Vagina (tissue), 2 donors: Measurements from ENCODE around the gene SGSM1. TPM values are rescaled to one million over a fixed set of nuclear protein-coding genes. Genes with fewer than 3 reads are reported as not detected.

Experiments
- DNase-seq, 2 donors: peaks; one replicate each; pipeline ENCODE4 v3.0.0-alpha.2; 2017; ENCODE audit errors: extremely low spot score in 2 of 2
- H3K27ac ChIP-seq: fragments of 200-600 bp; sonication (generic); one replicate; pipeline ENCODE4 v1.5.1; 2019
- H3K27me3 ChIP-seq: fragments of 200-600 bp; sonication (generic); one replicate; pipeline ENCODE4 v1.5.1; 2019
- H3K36me3 ChIP-seq, 2 donors: fragments of 200-600 bp; sonication (generic); one replicate each; pipeline ENCODE4 v1.5.1; 2017 to 2019
- H3K4me1 ChIP-seq: fragments of 200-600 bp; sonication (generic); one replicate; pipeline ENCODE4 v1.5.1; 2019
- H3K4me3 ChIP-seq, 2 donors: fragments of 200-600 bp; sonication (generic); 1 replicate in 1 of 2; 2 replicates in 1 of 2; pipeline ENCODE4 v1.5.1; 2016 to 2019
- H3K9me3 ChIP-seq: fragments of 200-600 bp; sonication (generic); one replicate; pipeline ENCODE4 v1.5.1; 2019
- POLR2A ChIP-seq, 2 donors: fragments of 450-650 bp; IDR thresholded peaks; one replicate each; pipeline ENCODE4 v1.6.1; 2017; ENCODE audit warnings: antibody characterized with exemption in 2 of 2, mild to moderate bottlenecking in 2 of 2, moderate library complexity in 2 of 2
- POLR2AphosphoS5 ChIP-seq, 2 donors: sonication (generic); formaldehyde crosslinking; IDR thresholded peaks; one replicate each; pipeline ENCODE4 v1.9.0; 2017; ENCODE audit warnings: antibody characterized with exemption in 2 of 2, mild to moderate bottlenecking in 2 of 2, low read depth in 1 of 2; ENCODE audit not compliant: insufficient read depth in 1 of 2
- intact Hi-C: fragments of 100-400 bp; cut with DNase I; formaldehyde crosslinking; loops from one replicate; pipeline ENCODE4 v1.15.1; 2023
- total RNA-seq: library from RNA; depleted of rRNA; stranded (reverse); fragments of >200 nt; gene quantifications from one replicate; pipeline ENCODE4 v1.2.3, GENCODE V29; 2016
- TF ChIP-seq, protein P1 (sequence below), 3 experiments: fragments of 450-650 bp in 2 of 3; fragments of 200-600 bp in 1 of 3; sonication (generic) in 1 of 3; IDR thresholded peaks; one replicate each; pipeline ENCODE4 v1.5.1; 2017 to 2019; ENCODE audit warnings: antibody characterized with exemption in 3 of 3, mild to moderate bottlenecking in 2 of 3, moderate library complexity in 2 of 3

Gene SGSM1
- total RNA-seq, 1 donor from 2014 or later, result 2.9 TPM

DNA sequence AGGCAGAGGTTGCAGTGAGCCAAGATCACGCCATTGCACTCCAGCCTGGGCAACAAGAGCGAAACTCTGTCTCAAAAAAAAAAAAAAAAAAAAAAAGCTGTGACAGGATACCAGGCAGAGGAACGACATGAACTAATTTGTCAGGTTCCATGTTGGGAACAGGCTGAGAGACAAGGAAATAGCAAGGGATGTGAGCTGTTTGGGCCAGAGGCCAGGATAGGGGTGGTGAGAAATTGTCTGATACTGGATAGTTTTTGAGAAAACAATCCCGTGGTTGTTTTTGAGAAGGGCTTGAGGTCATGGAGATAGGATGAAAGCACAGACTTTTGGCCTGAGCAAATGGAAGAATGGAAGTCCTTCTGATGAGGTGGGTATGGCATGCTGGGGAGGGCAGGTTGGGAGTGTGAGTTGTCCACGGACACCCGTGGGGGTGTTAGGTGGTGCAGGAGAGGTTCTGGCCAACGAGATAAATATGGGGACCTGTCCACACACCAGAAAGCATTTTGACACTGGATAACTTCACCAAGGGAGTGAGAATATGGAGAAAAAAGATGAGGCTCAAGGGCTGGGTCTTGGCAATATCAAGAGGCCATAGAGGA, 45.2 kb upstream of the SGSM1 start:
- no peak overlapping the region for H3K27ac ChIP-seq
- no peak for TF ChIP-seq POLR2A (IDR thresholded peaks at IDR 0.05)
- no peak for TF ChIP-seq POLR2AphosphoS5 (IDR thresholded peaks at IDR 0.05; ENCODE audit: insufficient read depth in 1 of 2, low read depth in 1 of 2)
- TF ChIP-seq, protein P1, sequence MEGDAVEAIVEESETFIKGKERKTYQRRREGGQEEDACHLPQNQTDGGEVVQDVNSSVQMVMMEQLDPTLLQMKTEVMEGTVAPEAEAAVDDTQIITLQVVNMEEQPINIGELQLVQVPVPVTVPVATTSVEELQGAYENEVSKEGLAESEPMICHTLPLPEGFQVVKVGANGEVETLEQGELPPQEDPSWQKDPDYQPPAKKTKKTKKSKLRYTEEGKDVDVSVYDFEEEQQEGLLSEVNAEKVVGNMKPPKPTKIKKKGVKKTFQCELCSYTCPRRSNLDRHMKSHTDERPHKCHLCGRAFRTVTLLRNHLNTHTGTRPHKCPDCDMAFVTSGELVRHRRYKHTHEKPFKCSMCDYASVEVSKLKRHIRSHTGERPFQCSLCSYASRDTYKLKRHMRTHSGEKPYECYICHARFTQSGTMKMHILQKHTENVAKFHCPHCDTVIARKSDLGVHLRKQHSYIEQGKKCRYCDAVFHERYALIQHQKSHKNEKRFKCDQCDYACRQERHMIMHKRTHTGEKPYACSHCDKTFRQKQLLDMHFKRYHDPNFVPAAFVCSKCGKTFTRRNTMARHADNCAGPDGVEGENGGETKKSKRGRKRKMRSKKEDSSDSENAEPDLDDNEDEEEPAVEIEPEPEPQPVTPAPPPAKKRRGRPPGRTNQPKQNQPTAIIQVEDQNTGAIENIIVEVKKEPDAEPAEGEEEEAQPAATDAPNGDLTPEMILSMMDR (IDR thresholded peaks at IDR 0.05), result no peak
- no peaks in the 10 kb centered on the region for H3K36me3 ChIP-seq
- H3K4me1 ChIP-seq, result no peaks in the 10 kb centered on the region
- H3K4me3 ChIP-seq, result no peak overlapping the region
- intact Hi-C loops, result no loop called here
- DNase-seq, result no peak
- H3K27me3 ChIP-seq, result no peaks in the 10 kb centered on the region
- H3K9me3 ChIP-seq, result no peaks in the 10 kb centered on the region

DNA sequence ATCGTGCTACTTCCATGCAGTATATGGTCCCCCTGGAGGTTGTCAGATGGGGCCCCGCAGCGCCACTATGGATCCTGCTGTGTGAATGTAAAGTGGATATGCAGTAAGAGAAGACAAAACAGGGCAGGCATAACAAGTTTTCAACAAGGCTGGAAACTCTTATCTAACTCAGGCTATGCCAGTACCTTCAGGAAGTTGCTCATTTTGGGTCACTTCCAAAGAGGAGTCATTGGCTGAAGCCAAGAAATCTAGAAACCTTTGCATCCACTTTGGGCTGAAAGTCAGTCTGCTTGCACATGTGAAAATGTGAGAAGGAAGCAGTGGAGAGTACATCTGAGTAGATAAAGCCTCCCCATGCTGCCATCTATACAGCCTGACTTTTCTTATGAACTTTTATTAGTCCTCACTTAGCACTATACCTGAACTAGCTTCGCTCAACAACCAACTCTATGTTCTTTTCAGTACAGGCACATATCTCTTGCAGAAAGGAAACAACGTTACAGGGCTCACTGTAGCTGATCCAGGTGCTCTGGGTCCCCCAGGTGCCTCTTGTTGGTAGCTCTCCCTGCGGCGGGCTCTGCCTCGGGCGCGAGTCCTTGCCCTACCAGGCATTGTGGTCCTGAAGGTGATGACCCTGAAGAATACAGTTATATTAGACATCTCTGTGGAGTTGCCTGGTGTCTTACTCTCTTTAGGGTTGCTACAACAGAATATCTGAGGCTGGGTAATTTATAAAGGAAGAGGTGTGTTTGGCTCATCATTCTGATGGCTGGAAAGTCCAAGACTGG, 43.9 kb upstream of the SGSM1 start:
- no peaks in the 10 kb centered on the region for H3K27me3 ChIP-seq
- intact Hi-C loops, result no loop called here
- H3K27ac ChIP-seq, result no peak overlapping the region
- TF ChIP-seq, protein P1 (IDR thresholded peaks at IDR 0.05), result no peak
- no peak for TF ChIP-seq POLR2A (IDR thresholded peaks at IDR 0.05)
- TF ChIP-seq POLR2AphosphoS5 (IDR thresholded peaks at IDR 0.05; ENCODE audit: insufficient read depth in 1 of 2, low read depth in 1 of 2), result no peak
- H3K4me1 ChIP-seq, result no peaks in the 10 kb centered on the region
- no peaks in the 10 kb centered on the region for H3K9me3 ChIP-seq
- no peaks in the 10 kb centered on the region for H3K36me3 ChIP-seq
- DNase-seq, result no peak
- no peak overlapping the region for H3K4me3 ChIP-seq

DNA sequence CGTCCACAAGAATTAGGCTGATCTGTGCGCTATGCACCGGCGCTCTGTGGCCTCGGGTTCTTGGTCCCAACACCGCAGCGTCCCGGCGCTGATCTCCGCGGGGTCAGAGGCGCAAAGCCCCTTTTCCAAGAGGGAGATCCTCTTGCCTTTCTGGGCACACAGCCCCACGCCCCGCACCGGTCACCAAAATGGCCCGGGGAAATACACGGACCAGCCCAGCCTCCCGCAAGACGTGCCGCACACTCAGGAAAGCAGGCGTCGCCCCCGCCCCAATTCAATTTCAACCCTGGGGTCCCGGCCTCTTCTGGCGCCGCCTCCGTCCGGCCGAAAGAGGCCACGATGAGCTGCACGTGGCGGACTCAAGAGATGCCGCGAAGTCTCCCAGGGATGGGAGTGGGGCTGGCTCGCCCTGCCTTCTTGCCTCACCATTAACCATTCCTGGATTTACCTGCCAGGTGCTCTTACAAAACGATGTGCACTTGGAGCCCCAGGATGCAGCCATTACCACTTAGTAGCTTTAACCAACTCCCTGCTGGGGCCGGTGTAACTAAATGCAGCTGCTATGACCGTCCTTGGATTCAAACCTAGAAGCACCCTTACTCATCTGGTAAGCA, 42.0 kb upstream of the SGSM1 start:
- H3K9me3 ChIP-seq, result no peaks in the 10 kb centered on the region
- H3K36me3 ChIP-seq, result no peaks in the 10 kb centered on the region
- no peak overlapping the region for H3K4me3 ChIP-seq
- H3K4me1 ChIP-seq, result no peaks in the 10 kb centered on the region
- no peak for DNase-seq
- no peak overlapping the region for H3K27ac ChIP-seq
- intact Hi-C loops, result no loop called here
- no peaks in the 10 kb centered on the region for H3K27me3 ChIP-seq
- TF ChIP-seq, protein P1 (IDR thresholded peaks at IDR 0.05), result no peak
- TF ChIP-seq POLR2A (IDR thresholded peaks at IDR 0.05) (no peak), POLR2AphosphoS5 (IDR thresholded peaks at IDR 0.05; ENCODE audit: insufficient read depth in 1 of 2, low read depth in 1 of 2) (no peak)

DNA sequence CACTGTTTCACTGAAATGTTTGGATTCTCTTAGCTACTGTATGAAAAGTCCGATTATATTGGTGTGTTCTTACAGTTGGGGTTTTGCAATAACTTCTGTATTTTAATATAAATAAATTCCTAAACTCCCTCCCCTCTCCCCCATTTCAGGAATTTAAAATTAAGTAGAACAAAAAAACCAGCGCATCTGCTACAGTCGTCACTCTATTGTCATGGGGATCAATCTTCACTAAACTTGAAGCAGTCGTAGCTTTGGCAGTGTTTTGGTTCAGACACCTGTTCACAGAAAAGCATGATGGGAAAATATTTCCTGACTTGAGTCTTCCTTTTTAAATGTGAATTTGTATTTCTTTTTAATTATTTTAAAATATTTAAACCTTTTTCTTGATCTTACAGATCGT, 40.8 kb upstream of the SGSM1 start:
- Histone ChIP-seq H3K9me3 (no peaks in the 10 kb centered on the region), H3K4me1 (no peaks in the 10 kb centered on the region), H3K27ac (no peak overlapping the region), H3K36me3 (no peaks in the 10 kb centered on the region), H3K4me3 (no peak overlapping the region), H3K27me3 (no peaks in the 10 kb centered on the region)
- DNase-seq, result no peak
- intact Hi-C loops, result no loop called here
- TF ChIP-seq, protein P1 (IDR thresholded peaks at IDR 0.05), result no peak
- no peak for TF ChIP-seq POLR2A (IDR thresholded peaks at IDR 0.05)
- TF ChIP-seq POLR2AphosphoS5 (IDR thresholded peaks at IDR 0.05; ENCODE audit: insufficient read depth in 1 of 2, low read depth in 1 of 2), result no peak
